HepG2 (cell line): ENCODE results near the gene PFDN2. TPM values are rescaled to one million over a fixed set of nuclear protein-coding genes. Genes with fewer than 3 reads are reported as not detected.

Experiments used
- ARNT ChIP-seq: fragments of 450-650 bp; IDR thresholded peaks from 2 replicates; pipeline ENCODE4 v1.6.1; 2017
- CEBPB ChIP-seq: IDR thresholded peaks from 2 replicates; pipeline ENCODE4 v1.6.1; 2011; ENCODE audit warnings: low read depth, low read length, improper control_type of control experiment, borderline replicate concordance
- FOXJ3 ChIP-seq: sonication (generic); formaldehyde crosslinking; IDR thresholded peaks from 2 replicates; pipeline ENCODE4 v1.4.0; 2020; ENCODE audit warnings: missing genetic modification reagents, mild to moderate bottlenecking, borderline replicate concordance
- GTF2F1 ChIP-seq: fragments of 150-350 bp; IDR thresholded peaks from 2 replicates; pipeline ENCODE4 v1.6.1; 2014; ENCODE audit warnings: low read length
- HNF4A ChIP-seq: sonication (generic); formaldehyde crosslinking; IDR thresholded peaks from 2 replicates; pipeline ENCODE4 v1.4.0; 2020; ENCODE audit warnings: missing genetic modification reagents
- KDM4B ChIP-seq: sonication (generic); formaldehyde crosslinking; IDR thresholded peaks from 2 replicates; pipeline ENCODE4 v1.4.0; 2020; ENCODE audit warnings: missing genetic modification reagents
- KMT2A ChIP-seq: sonication (generic); formaldehyde crosslinking; IDR thresholded peaks from 2 replicates; pipeline ENCODE4 v1.4.0; 2020; ENCODE audit warnings: missing genetic modification reagents
- MEIS2 ChIP-seq: sonication (generic); formaldehyde crosslinking; IDR thresholded peaks from 2 replicates; pipeline ENCODE4 v1.9.0; 2021; ENCODE audit warnings: mild to moderate bottlenecking, missing genetic modification reagents
- MIER2 ChIP-seq: IDR thresholded peaks from 2 replicates; pipeline ENCODE4 v1.6.1; 2016; ENCODE audit warnings: missing biosample characterization, missing genetic modification reagents
- NR3C1 ChIP-seq: sonication (generic); formaldehyde crosslinking; IDR thresholded peaks from 2 replicates; pipeline ENCODE4 v1.4.0; 2020; ENCODE audit warnings: missing genetic modification reagents
- ONECUT2 ChIP-seq: sonication (generic); formaldehyde crosslinking; IDR thresholded peaks from 2 replicates; pipeline ENCODE4 v1.4.0; 2020; ENCODE audit warnings: missing genetic modification reagents
- PCBP1 ChIP-seq: fragments of 200-400 bp; formaldehyde crosslinking; IDR thresholded peaks from 2 replicates; pipeline ENCODE4 v1.6.1; 2017; ENCODE audit warnings: mild to moderate bottlenecking, low read depth, low read length, borderline replicate concordance
- RARA ChIP-seq: IDR thresholded peaks from 2 replicates; pipeline ENCODE4 v1.6.1; 2016; ENCODE audit warnings: missing genetic modification reagents, missing compliant biosample characterization
- RBM22 ChIP-seq: fragments of 200-400 bp; formaldehyde crosslinking; optimal IDR thresholded peaks from 2 replicates; pipeline ENCODE3; 2017; ENCODE audit warnings: mild to moderate bottlenecking, low read length, moderate library complexity
- RXRA ChIP-seq: sonication (generic); formaldehyde crosslinking; IDR thresholded peaks from 2 replicates; pipeline ENCODE4 v1.5.1; 2020; ENCODE audit warnings: missing genetic modification reagents
- STAT5B ChIP-seq: sonication (generic); formaldehyde crosslinking; IDR thresholded peaks from 2 replicates; pipeline ENCODE4 v1.4.0; 2020; ENCODE audit warnings: missing genetic modification reagents
- ZFP36L2 ChIP-seq: sonication (generic); formaldehyde crosslinking; IDR thresholded peaks from 2 replicates; pipeline ENCODE4 v1.4.0; 2020; ENCODE audit warnings: missing genetic modification reagents
- ZNF256 ChIP-seq: sonication (generic); formaldehyde crosslinking; conservative IDR thresholded peaks from 2 replicates; pipeline ENCODE4 v1.4.0; 2020; ENCODE audit warnings: missing genetic modification reagents
- ZNF747 ChIP-seq: sonication (generic); formaldehyde crosslinking; IDR thresholded peaks from 2 replicates; pipeline ENCODE4 v1.8.1; 2023; ENCODE audit warnings: missing genetic modification reagents, mild to moderate bottlenecking, borderline replicate concordance
- ZNF883 ChIP-seq: sonication (generic); formaldehyde crosslinking; IDR thresholded peaks from 2 replicates; pipeline ENCODE4 v1.5.1; 2020; ENCODE audit warnings: mild to moderate bottlenecking, missing genetic modification reagents; ENCODE audit errors: not compliant biosample characterization
- ZSCAN29 ChIP-seq: sonication (generic); formaldehyde crosslinking; conservative IDR thresholded peaks from 2 replicates; pipeline ENCODE4 v1.4.0; 2020; ENCODE audit warnings: mild to moderate bottlenecking, missing genetic modification reagents
- polyA plus RNA-seq, 8 experiments: library from polyadenylated mRNA; depleted of rRNA in 3 of 8; stranded (reverse) in 7 of 8; unstranded in 1 of 8; fragments of >200 nt; fragmentation: Illumina TruSeq in 4 of 8; extraction: Trizol in 4 of 8; gene quantifications; 2 replicates each; pipeline versions ENCODE4 v1.2.1 to v1.2.3, GENCODE V29; 2011 to 2016; ENCODE audit warnings: low read depth in 4 of 8, missing spikeins in 1 of 8, mixed read lengths in 1 of 8; ENCODE audit not compliant: insufficient read depth in 1 of 8
- total RNA-seq, 5 experiments: library from RNA; depleted of rRNA; stranded (reverse); fragments of >200 nt; fragmentation: Illumina TruSeq; extraction: Trizol; gene quantifications; 2 replicates each; pipeline ENCODE4 v1.2.3, GENCODE V29; 2016; ENCODE audit warnings: low read depth in 1 of 5
- TF ChIP-seq, protein P1 (sequence below): sonication (generic); formaldehyde crosslinking; IDR thresholded peaks from 2 replicates; pipeline ENCODE4 v1.5.0; 2020; ENCODE audit warnings: mild to moderate bottlenecking, missing genetic modification reagents
- TF ChIP-seq, protein P2 (sequence below): sonication (generic); formaldehyde crosslinking; IDR thresholded peaks from 2 replicates; pipeline ENCODE4 v1.8.0; 2022; ENCODE audit warnings: mild to moderate bottlenecking, missing genetic modification reagents, borderline replicate concordance
- TF ChIP-seq, protein P3 (sequence below): IDR thresholded peaks from 2 replicates; pipeline ENCODE4 v1.6.1; 2012; ENCODE audit warnings: low read length, improper control_type of control experiment
- TF ChIP-seq, protein P4 (sequence below): IDR thresholded peaks from 2 replicates; pipeline ENCODE4 v1.6.1; 2016; ENCODE audit warnings: control low read depth

Gene PFDN2
- total and polyA plus RNA-seq, 2 of the 13 experiments (the other 11 are each of a cell fraction or from before 2014, with no cell fraction given), result 62.6 to 63.6 TPM

DNA sequence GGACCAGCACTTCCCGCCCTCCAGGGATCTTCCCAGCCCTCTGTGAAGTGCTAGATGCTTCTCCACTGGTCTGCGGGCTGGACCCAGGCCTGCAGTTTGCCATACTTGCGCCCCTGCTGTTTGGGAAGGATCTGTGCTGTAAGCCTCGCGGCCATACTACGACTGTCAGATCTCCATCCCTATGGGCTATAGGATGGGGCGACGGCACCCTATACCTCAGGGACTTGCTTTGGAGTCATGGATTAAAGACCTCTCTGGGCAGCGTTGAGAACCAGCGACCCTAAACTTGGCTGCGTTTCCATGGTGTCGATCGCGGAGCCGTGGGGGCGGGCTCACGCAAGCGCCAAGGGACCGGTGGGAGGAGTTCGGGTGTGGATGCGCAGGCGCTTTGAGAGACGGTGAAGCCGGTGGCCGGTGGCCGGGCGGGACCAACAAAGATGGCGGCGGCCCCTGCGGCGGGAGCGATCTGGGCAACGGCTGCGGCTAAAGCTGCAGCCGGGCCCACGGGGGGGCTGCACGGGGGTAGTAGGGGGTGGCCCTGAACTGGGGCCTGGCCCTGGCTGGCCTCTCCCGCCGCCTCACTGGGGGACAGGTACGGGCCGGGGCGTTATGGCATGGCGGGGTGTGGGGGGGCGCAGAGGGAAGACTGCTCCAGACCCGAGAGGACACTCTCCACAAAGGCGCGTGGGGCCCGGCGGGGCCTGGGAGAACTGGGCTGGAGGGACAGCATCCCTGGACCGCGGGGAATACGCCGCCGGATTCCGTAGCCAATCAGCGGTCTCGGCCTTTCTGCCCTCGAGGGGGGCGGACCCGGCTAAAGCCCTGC lies 41.5 kb upstream of the PFDN2 start, which contains the start of gene USP21 (continued):
- TF ChIP-seq ZSCAN29 (CRISPR knock-in tag) (no peak), ZFP36L2 (no peak), CEBPB (no peak), MEIS2 (CRISPR knock-in tag) (no peak), RARA (CRISPR knock-in tag) (no peak), FOXJ3 (CRISPR knock-in tag) (no peak), KDM4B (no peak), ZNF256 (CRISPR knock-in tag) (no peak), MIER2 (0 out of 2 replicates have a peak, but pooled peaks have one; percentile 28), STAT5B (CRISPR knock-in tag) (no peak), ZNF747 (CRISPR knock-in tag) (peak; percentile 17; the same call in 1 of the 2 replicates), ONECUT2 (no peak), ARNT (no peak), HNF4A (CRISPR knock-in tag) (no peak), NR3C1 (CRISPR knock-in tag) (no peak), ZNF883 (CRISPR knock-in tag) (peak; percentile 84), RBM22 (no peak), GTF2F1 (no peak), RXRA (CRISPR knock-in tag) (0 out of 2 replicates have a peak, but pooled peaks have one; percentile 20), KMT2A (CRISPR knock-in tag) (no peak), PCBP1 (no peak)
- TF ChIP-seq, protein P1, sequence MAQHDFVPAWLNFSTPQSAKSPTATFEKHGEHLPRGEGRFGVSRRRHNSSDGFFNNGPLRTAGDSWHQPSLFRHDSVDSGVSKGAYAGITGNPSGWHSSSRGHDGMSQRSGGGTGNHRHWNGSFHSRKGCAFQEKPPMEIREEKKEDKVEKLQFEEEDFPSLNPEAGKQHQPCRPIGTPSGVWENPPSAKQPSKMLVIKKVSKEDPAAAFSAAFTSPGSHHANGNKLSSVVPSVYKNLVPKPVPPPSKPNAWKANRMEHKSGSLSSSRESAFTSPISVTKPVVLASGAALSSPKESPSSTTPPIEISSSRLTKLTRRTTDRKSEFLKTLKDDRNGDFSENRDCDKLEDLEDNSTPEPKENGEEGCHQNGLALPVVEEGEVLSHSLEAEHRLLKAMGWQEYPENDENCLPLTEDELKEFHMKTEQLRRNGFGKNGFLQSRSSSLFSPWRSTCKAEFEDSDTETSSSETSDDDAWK (CRISPR knock-in tag), result no peak
- TF ChIP-seq, protein P2, sequence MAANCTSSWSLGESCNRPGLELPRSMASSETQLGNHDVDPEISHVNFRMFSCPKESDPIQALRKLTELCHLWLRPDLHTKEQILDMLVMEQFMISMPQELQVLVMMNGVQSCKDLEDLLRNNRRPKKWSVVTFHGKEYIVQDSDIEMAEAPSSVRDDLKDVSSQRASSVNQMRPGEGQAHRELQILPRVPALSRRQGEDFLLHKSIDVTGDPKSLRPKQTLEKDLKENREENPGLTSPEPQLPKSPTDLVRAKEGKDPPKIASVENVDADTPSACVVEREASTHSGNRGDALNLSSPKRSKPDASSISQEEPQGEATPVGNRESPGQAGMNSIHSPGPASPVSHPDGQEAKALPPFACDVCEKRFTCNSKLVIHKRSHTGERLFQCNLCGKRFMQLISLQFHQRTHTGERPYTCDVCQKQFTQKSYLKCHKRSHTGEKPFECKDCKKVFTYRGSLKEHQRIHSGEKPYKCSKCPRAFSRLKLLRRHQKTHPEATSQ (CRISPR knock-in tag), result no peak
- TF ChIP-seq, protein P3, sequence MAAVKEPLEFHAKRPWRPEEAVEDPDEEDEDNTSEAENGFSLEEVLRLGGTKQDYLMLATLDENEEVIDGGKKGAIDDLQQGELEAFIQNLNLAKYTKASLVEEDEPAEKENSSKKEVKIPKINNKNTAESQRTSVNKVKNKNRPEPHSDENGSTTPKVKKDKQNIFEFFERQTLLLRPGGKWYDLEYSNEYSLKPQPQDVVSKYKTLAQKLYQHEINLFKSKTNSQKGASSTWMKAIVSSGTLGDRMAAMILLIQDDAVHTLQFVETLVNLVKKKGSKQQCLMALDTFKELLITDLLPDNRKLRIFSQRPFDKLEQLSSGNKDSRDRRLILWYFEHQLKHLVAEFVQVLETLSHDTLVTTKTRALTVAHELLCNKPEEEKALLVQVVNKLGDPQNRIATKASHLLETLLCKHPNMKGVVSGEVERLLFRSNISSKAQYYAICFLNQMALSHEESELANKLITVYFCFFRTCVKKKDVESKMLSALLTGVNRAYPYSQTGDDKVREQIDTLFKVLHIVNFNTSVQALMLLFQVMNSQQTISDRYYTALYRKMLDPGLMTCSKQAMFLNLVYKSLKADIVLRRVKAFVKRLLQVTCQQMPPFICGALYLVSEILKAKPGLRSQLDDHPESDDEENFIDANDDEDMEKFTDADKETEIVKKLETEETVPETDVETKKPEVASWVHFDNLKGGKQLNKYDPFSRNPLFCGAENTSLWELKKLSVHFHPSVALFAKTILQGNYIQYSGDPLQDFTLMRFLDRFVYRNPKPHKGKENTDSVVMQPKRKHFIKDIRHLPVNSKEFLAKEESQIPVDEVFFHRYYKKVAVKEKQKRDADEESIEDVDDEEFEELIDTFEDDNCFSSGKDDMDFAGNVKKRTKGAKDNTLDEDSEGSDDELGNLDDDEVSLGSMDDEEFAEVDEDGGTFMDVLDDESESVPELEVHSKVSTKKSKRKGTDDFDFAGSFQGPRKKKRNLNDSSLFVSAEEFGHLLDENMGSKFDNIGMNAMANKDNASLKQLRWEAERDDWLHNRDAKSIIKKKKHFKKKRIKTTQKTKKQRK, result no peak
- TF ChIP-seq, protein P4, sequence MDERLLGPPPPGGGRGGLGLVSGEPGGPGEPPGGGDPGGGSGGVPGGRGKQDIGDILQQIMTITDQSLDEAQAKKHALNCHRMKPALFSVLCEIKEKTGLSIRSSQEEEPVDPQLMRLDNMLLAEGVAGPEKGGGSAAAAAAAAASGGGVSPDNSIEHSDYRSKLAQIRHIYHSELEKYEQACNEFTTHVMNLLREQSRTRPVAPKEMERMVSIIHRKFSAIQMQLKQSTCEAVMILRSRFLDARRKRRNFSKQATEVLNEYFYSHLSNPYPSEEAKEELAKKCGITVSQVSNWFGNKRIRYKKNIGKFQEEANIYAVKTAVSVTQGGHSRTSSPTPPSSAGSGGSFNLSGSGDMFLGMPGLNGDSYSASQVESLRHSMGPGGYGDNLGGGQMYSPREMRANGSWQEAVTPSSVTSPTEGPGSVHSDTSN (CRISPR knock-in tag), result no peak
